NAMALWA (cell line): Measurements from ENCODE around the gene ALG1L2.
"Not testable (repeated sequence)": the region's sequence is repeated elsewhere in the genome, so short reads cannot be mapped to it uniquely, and the experiment has no call there.

ENCODE experiments used
- DNase-seq: peaks from one replicate; pipeline ENCODE4 v3.0.0-alpha.2; 2015; ENCODE audit warnings: low spot score

The ALG1L2 gene

GRCh38 chr3:130093741-130094391 lies 12.2 kb downstream of the ALG1L2 start:
- peak; percentile 82 for DNase-seq

DNA sequence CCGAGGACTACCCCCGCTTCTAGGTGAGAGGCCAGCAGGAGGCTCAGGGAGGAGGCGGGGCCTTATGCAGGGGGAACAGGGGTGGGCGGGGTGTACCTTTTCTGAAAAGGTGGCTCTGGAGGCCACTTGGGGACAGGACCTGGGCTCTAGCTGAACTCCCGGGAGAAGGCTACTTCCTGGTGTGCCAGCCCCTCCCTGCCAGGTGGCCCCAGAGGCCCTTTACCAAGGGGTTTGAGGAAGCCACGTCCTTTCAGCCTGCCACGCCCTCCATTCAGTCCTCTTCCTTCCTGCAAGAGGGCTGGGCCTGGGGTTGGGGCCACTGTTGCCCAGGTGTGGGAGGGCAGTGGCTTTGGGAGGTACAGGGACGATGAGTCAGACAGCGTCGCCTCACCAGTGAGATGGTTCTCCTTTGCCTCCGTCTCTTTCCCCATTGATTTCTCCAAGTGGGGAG lies 12.9 kb downstream of the ALG1L2 start:
- not testable (repeated sequence) for DNase-seq

- not testable (repeated sequence) for DNase-seq
Observed at GRCh38 chr3:130095858-130096257, 14.2 kb downstream of the ALG1L2 start.

- DNase-seq, result not testable (repeated sequence)
Observed at GRCh38 chr3:130097096-130097495, 15.5 kb downstream of the ALG1L2 start.

DNA sequence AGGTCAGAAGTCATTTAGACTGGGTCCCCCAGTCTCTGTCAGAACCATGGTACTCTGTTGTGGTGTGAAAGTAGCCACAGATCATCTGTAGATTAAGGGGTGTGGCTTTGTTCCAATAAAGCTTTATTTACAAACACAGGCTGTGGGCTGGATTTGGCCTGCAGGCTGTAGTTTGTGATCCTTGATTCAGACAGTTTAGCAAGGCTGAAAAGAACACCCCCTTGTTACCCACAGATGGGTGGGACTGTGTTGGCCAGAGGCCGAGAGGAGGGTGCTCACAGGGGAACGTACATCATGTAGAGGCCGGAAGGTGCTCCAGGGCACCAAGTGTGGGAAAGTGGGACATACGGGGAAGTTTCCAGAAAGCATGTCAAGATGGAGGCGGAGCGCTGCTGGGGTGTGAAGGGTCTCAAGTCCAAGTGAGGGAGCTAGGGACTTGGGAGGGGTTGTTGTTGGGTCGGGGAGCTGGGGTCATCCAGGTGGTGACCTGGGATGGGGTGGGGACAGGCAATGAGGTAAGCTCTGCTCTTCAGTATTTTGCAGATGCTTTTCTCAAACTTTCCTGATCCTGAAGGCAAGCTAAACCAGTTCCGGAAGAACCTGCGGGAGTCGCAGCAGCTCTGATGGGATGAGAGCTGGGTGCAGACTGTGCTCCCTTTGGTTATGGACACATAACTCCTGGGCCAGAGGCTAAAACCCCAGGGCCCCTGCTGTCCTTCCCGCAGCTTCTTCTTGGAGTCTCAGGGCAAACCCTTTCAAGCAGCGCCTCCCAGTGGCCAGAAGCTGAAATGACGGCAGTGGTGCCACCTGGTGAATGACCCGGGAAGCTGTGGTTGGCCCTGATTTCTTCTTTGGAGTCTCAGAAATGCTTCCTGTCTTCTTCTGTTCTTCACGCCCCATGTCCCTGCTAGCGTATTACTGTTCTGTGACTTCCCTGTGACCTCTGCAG lies 16.3 kb downstream of the ALG1L2 start:
- DNase-seq, result peak; percentile 62

DNA sequence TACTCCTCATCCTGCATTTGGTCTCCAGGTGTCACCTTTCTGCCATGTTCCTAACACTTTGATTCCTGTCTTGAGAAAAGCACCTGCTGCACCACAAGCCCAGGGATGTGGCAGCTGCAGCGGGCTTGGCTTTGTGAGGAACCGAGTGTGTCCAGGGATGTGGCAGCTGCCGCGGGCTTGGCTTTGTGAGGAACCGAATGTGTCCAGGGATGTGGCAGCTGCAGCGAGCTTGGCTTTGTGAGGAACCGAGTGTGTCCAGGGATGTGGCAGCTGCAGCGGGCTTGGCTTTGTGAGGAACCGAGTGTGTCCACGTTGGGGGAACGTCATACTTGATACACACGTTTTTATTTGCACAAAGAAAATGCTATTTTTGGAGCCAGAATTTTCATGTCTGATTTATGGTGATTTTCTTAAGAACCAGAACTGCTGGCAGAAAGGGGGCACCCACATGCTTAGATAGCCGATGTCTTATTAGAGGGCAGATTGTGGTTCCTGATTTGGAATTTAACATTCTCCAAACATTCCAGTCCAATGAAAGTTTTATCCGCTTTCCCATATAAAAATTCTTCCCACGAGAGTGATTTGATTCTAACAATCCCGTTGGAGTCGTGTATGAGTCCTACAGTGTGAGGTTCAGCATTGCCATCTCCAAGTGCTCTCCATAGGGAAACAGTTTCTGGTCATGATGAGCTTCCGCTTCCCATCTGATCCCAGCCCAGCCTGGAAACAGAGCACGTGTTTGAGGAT lies 17.2 kb downstream of the ALG1L2 start:
- DNase-seq, result not testable (repeated sequence)

DNA sequence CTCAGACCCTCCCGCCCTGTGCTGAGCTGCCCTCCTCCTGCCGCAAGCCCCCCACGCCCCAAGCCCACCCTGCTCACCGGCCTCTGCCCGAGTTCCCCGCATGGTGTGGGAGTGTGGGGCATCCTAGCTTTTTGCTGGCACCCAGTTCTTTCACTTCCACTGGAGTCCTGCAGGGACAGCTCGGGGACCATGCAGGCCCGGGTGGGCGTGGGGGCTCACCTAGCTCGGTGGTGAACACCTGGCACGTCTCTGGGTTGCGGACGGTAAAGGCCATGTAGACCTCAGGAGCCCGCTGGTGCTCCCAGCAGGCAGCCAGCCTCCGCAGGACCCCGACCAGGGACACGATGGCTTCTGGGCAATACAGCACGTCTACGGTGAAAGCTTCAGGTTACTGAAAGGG lies 20.9 kb downstream of the ALG1L2 start:
- not testable (repeated sequence) for DNase-seq

DNA sequence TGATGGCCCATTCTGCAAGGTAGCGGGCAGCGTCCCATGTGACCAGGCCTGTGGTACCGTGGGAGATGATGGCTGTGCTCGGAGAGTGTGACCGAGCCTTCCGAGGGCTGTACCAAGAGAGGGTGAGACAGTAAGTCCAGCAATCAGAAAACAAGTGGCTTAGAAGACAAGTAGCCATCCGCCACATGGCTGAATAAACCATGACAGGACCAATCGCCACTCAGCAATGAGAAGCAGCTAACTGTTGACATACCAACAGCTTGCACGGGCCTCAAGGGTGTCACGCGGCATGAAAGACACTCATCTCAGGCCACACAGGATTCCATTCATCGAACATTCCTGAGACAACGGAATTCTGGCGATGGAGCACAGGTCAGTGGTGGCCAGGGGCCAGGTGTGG lies 22.6 kb downstream of the ALG1L2 start:
- not testable (repeated sequence) for DNase-seq

- DNase-seq, result not testable (repeated sequence)
Observed at GRCh38 chr3:130107333-130107995, 25.8 kb downstream of the ALG1L2 start.

DNA sequence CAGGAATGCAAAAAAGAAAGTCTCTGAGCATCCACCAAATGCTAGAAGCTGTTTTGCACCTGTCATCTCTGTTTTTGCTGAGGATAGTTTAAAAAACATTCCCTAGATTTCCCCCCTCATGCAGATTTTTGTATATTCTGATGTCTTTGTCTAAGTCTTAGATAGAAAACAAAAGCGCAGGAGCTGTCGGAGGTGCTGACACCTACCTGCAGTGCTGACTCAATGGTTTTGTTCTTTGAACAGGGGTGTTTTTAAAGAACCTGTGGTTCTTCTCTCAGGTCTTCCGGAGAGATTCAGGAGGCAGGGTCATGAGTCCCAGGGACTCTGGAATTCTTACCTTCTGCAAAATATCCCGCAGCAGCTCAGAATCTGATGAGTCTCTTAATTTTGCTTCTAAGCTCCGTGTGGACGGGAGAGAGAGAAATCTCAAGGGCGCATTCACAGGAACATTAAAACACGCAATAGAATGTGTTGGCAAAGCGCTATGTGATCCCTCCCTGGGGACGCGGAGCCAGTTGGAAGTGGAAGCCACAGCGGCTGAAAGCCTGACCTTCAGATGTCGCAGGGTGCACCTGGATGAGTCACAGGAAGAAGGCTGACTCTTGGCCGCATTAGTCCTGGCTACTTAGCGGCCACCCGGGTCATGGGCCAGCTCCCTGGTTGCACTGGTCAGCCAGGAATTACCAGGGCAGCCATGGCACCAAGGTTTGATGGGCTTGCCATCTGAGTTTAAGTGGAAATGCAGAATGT lies 27.4 kb downstream of the ALG1L2 start:
- not testable (repeated sequence) for DNase-seq

- peak; percentile 79 for DNase-seq
Observed at GRCh38 chr3:130110386-130111169, 28.9 kb downstream of the ALG1L2 start.

- peak; percentile 99 for DNase-seq
Observed at GRCh38 chr3:130111185-130111864, 29.7 kb downstream of the ALG1L2 start.

DNA sequence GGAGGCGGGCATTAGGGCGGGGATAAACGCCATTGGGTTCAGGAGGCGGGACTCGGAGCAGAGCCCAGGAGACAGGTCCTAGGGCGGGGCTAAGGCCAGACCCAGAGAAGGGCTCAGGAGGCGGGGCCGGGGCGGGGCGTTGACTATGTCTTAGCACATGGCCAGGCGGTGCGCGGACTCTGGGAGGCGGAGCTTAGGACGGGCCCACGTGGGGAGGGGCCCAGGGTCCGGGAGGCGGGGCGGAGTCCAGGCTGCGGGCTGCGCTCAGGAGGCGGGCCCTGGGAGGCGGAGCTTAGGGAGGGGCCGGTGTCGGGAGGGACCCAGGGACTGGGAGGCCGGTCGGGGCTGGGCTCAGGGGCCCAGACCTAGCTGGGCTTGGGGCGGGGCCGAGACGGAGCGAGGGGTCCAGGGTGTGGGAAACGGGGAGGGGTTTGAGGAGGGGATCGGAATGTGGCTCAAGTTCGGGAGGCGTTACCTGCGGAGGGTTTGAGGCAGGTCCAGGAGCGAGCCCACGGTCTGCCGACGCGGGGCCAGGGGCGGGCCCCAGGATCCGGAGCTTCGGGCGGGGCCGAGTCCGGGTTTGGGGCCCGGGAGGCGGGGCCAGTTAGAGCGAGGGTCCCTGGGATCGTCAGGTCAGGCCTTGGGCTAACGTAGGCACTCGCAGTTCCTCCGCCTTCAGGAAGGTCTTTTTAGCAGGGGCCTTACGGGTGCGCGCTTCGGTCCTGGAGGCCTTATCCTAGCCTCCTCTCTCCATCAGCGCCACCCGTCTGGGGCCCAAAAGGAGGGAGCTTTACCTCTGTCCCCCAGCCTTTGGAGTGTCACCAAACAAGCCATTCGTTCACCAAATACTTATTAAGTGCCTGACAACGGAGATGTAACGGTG lies 30.5 kb downstream of the ALG1L2 start:
- peak; percentile 95 for DNase-seq

DNA sequence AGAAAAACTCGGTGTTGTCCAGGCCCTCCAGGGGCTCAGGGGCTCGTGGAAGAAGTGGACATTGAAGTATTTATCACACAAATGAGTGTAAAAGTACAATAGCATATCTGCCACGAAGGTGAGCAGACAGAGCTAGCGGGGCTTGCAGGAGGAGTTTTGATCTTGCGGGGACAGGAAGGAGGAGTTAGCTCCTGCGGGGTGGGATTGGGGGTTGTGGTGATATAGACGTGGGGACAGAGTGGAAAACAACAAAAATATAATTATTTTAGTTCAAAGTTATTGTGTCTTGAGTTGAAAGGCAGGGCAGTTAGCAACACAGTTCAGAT lies 31.1 kb downstream of the ALG1L2 start:
- DNase-seq, result not testable (repeated sequence)

- DNase-seq, result not testable (repeated sequence)
Observed at GRCh38 chr3:130115400-130115799, 33.8 kb downstream of the ALG1L2 start.

DNA sequence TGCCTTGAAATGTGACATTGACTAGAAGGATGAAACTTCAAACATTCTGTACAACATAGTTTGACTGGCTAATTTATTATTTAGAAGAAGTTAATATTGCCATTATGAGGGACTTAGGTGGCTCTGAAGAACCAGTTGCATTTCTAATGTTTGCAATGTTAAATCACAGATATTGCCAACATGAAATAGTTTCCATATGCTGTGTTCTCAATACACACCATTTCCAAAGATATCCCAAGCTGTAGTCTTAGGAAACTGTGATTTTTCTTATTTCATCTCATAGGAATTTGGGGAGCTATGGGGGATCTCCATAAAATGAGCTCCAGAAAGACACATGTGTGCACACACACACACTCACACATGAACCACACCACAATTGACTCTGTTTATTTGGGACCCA lies 36.3 kb downstream of the ALG1L2 start:
- DNase-seq, result no peak

DNA sequence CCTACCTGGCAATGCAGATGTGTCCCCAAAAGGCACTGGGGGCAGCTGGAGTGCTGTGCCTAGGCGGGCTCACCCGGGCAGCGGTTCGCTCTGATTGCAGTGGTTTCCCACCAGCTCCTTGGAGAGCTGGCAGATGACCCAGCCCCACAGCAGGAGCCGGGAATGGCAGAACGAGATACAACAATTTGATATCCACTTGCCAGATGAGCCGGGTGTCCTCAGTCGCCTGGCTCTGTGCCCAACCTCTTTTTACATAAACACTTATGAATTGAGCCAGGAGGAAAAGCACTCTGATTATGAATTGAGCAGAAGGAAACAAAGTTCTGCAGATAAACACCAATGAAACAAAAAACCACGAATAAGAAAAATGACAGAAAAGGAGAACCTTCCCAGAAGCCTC lies 38.2 kb downstream of the ALG1L2 start:
- DNase-seq, result not testable (repeated sequence)

GRCh38 chr3:130120291-130120690 lies 38.7 kb downstream of the ALG1L2 start:
- DNase-seq, result not testable (repeated sequence)
